GM18870 (cell line): ENCODE measurements around the gene ARMH4.
A peak's percentile ranks its signal among the peaks of the same experiment; 100 is the strongest.
"Not testable (repeated sequence)": the region's sequence is repeated elsewhere in the genome, so short reads cannot be mapped to it uniquely, and the experiment has no call there.

Experiments
- ATAC-seq: cut with Tn5 transposase; IDR thresholded peaks from one replicate; pipeline ENCODE4 v1.9.1; 2021; ENCODE audit warnings: moderate library complexity; ENCODE audit not compliant: unreplicated experiment

The ARMH4 gene

DNA sequence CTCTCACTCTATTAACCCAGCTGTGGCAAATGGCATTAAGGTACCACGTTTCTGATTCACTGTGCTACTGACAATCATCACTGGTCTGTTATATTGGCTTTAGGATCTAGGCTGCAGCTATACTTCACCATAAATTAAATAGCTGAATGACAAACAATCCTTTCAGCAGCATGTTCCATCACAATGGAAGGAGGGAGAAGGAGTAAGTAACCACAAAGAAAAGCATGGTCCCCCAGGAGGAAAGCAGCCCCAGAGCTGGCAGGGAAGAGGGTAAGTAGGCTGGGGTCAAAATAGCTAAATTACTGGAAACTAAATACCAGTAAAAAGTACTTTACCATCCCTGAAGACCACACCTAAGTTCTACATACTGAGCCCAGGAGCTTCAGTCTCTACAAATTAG is 2.8 kb downstream of the ARMH4 start:
- ATAC-seq, result no peak

DNA sequence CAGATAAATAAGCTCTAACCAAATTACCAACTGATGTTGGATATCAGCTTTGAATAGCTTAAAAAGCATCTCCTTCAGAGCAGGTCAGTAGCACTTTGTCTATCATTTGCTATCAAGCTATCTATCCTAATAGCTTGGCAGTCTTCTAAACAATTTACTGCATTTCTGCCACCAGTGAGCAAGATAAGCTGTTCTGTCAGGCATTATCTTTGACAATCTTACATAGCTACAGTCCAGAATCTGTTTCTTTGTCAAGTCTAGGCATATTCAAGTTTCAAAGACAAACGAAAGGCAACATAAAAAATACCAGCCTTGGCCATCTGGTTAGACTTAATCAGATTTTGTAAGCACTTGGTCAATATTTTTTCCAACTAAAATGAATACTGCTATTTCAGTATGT is 5.6 kb downstream of the ARMH4 start:
- ATAC-seq, result no peak

GRCh38 chr14:58145936-58146335 is 6.1 kb downstream of the ARMH4 start:
- ATAC-seq, result no peak

- no peak for ATAC-seq
Observed at GRCh38 chr14:58143106-58143505, 8.9 kb downstream of the ARMH4 start.

GRCh38 chr14:58141893-58142292 is 10.1 kb downstream of the ARMH4 start:
- ATAC-seq, result no peak

DNA sequence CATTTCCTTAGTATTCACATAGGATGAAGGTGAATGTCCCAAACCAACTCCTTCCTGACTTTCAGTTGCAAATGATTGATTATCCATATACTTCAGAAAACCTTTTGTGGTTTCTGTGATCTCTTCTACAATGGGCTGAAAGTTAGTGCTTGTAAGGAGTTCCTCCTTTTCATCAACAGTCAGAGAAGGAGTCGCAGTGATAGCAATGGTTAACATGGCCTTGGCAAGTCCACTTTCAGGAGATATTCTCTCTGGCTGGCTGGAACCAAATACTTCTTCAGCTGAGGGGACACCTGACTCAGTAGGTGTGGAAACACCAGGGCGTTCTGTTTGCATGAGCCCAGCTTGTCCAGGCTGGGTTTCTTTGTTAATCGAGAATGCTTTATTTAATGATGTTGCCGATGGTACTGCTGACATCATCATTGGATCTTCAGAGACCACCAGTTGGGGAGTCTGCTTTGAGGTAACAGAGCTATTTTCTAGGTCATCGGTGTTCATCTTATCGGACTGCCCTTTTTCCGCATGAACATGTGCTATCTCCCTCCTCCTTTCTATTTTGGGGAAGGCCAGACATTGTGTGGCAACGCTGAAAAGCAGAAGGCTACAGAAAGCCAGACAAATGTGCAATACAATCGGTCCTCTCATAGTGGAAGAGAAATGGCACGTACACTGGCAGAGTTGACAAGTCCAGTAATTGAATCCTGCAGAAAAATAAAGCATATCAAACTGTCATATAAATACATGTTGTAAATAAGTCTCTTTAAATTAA is 13.1 kb downstream of the ARMH4 start:
- no peak for ATAC-seq

DNA sequence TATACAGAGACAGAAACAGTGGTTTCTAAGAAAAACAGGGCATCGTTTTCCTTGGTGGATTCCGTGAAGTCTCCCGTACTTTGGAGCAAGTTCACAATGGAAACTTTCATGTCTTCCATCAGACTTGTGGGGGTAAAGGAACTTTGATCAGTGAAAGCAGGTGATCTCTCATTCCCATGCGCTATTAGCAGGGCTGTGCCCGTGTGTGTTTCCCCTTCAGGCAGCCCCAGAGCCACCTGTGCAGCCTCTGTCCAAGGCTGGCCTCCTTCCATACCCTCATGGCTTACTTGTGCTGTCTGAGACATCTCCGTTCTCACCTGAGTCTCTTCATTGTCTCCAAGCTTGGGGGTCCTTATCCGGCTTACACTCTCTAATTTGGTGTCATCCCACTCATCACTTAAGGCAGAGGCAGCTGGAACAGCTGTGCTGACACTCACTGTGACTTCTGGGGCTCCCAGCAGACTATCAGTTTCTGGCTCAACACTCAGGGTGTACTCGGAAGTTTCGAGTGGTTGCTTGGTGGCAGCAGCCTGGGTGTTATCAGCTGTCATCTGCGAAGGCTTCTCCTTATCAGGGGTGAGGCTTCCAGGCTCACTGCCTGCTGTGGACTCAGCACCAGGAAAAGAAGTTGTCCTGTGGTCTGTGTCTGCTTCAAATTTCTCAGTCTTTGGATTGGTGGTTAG is 13.8 kb downstream of the ARMH4 start:
- peak; percentile 67 for ATAC-seq

GRCh38 chr14:58133739-58134138 is 18.3 kb downstream of the ARMH4 start:
- ATAC-seq, result no peak

GRCh38 chr14:58131386-58131785 is 20.6 kb downstream of the ARMH4 start:
- ATAC-seq, result no peak

GRCh38 chr14:58130116-58130782 is 21.8 kb downstream of the ARMH4 start:
- ATAC-seq, result no peak

DNA sequence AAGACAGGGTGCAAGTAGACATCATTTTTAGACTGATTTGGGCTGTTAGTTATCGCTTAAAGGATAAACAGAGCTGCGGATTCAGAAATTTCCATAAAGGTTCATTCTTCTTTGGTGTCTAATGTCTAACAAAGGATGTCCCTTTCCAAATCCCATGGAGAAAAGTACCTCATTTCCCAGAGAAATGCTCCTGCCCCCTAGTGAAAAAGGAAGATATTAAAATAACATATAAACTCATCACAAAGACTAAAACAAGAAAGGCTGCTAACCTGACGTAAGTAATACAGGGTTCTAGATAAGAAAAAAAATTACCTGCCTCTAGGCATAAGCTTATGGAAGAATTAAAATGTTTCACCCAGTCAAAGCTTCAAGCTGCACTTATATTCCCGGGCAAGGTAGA is 22.8 kb downstream of the ARMH4 start:
- ATAC-seq, result no peak

DNA sequence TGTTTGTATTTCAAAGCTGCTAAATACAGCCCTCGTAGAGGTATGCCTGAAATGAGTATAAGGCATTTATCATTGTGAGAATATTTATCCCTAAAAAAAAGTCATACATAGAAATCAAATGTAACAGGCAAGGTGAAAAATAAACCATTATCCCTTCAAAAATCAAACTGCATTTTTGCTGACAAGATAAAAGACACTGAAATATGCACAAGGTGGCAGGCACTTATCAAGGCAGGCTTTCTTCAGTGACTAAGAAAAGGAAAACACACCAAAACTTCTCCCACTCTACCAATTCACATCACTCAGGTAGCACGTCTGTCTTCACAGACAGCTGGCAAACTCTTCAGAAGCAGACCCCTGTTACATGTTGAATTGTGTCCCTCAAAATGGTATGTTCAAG is 23.6 kb downstream of the ARMH4 start:
- no peak for ATAC-seq

- ATAC-seq, result not testable (repeated sequence)
Observed at GRCh38 chr14:58122546-58122945, 29.5 kb downstream of the ARMH4 start.

- ATAC-seq, result no peak
Observed at GRCh38 chr14:58121530-58122186, 30.4 kb downstream of the ARMH4 start.

- ATAC-seq, result no peak
Observed at GRCh38 chr14:58119381-58119780, 32.6 kb downstream of the ARMH4 start.

DNA sequence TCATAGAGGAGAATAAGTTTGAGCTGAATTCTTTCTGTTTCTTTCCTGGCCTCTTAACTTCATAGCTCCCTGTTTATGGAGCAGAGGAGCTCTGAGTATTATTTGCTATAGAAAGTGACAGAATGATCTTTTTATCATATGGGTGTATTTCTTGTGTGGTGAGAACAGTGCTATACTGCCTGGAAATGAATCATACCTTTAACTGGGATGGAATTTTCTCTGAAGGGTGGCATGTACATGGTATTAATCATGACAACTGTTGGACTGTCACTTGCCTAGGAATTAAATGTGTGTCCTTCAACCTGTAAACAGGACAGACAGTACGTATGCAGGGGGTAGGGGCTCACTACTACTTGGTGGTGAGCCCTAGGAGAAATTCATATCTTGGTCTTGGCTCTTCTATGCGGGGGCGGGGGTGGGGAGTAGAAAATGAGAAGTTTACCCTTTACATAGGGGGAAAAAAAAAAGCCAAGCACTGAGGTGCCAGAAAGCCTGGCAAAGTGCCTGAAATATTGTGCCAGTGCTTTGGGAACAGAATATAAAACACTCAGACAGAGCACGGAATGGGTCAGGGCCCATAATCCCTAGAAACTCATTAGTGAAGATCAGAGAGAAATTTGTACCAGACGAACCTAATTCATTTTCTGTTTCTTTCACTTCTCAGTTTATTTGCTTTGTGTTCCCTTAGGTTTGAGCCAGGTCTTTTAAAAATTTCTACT is 33.8 kb downstream of the ARMH4 start:
- ATAC-seq, result no peak

DNA sequence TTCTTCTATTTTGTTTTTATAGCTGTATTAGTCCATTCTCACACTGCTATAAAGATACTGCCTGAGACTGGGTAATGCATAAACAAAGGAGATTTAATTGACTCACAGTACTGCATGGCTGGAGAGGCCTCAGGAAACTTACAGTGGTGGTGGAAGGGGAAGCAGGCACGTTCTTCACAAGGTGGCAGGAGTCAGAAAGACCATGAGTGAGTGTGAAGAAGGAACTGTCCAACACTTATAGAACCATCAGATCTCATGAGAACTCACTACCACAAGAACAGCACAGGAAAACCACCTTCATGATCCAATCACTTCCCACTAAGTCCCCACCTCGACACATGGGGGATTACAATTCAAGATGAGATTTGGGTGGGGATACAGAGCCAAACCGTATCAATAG is 42.3 kb downstream of the ARMH4 start:
- no peak for ATAC-seq

DNA sequence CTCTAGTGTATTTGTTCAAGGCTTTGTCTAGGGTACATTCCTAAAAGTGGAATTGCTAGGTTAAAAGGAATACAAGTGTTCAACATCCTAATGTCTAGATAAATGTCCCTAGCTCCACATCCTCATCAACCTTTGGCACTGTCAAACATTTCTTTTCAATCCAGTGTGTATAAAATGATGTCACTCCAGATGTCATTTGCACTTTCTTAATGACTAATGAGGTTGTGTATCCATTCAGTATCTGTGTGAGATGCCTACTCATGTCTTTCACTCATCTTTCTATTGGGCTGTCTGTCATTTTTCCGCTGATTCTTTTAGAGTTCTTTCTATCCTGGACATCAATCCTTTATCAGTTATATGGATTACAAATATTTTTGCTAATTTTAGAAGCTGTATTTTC is 43.3 kb downstream of the ARMH4 start:
- ATAC-seq, result no peak

DNA sequence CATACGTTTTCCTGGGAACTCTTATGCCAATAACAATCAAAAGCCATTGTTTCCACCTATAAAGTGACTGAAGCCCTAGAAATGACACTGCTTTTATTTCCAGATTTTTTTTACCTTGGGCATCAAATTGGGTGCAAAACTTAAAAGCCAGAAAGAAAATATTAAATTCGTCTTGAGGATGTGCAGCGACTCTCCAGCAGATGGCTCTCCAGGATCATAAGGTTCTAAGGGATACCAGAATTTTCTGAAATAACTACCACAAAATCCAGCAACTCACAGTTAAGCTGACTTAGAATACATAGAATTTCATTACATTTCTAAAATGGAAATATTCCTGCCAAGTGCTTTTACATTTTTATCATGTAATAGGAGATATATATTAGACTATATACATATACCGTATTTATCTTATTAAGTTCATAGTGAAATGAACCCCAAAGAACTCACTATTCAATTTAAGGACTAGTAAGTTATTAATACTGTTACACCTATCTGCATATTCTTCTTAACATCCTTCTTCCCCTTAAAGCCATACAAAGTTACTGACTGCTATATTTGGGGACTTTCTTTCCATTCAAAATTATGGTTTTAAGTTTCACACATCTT is 44.0 kb downstream of the ARMH4 start:
- no peak for ATAC-seq

GRCh38 chr14:58107041-58107440 is 45.0 kb downstream of the ARMH4 start:
- ATAC-seq, result no peak

GRCh38 chr14:58106446-58106845 is 45.6 kb downstream of the ARMH4 start:
- no peak for ATAC-seq
